ENCODE data around the gene CERKL. TPM values are rescaled to one million over a fixed set of nuclear protein-coding genes. Genes with fewer than 3 reads are reported as not detected.
A peak's percentile ranks its signal among the peaks of the same experiment; 100 is the strongest.

The CERKL gene
- total RNA-seq, 4 donors from 2014 or later: not detected

- H3K4me3 ChIP-seq (ENCODE audit: low read depth, poor library complexity, severe bottlenecking): no peak overlapping the region
- 15% methylated on average over 18 of the region's 18 CpGs for WGBS, 2 donors
- intact Hi-C loops (cut with DNase I; ENCODE audit: low total_unique reads): no loop called here
- no peak for DNase-seq (ENCODE audit: low spot score in 2 of 2)
- TF ChIP-seq CTCF (IDR thresholded peaks at IDR 0.05) (no peak), POLR2A (IDR thresholded peaks at IDR 0.05) (no peak)
Measured at GRCh38 chr2:181678861-181679543, 22.1 kb upstream of the CERKL start.

- WGBS, 2 donors: 12 to 15% methylated on average over 41 of the region's 41 CpGs
- H3K4me3 ChIP-seq (ENCODE audit: low read depth, poor library complexity, severe bottlenecking): no peak overlapping the region
- intact Hi-C loops (cut with DNase I; ENCODE audit: low total_unique reads): no loop called here
- peak in 1 of 2 donors; percentile 30 for DNase-seq (ENCODE audit: low spot score in 2 of 2)
- TF ChIP-seq CTCF (IDR thresholded peaks at IDR 0.05): no peak
- TF ChIP-seq POLR2A (IDR thresholded peaks at IDR 0.05): no peak
Measured at GRCh38 chr2:181677912-181678586, 21.1 kb upstream of the CERKL start.

- no peak for TF ChIP-seq CTCF (IDR thresholded peaks at IDR 0.05)
- no peak for TF ChIP-seq POLR2A (IDR thresholded peaks at IDR 0.05)
- H3K4me3 ChIP-seq (ENCODE audit: low read depth, poor library complexity, severe bottlenecking): no peak overlapping the region
- no peak for DNase-seq (ENCODE audit: low spot score in 2 of 2)
- WGBS, 2 donors: 27 to 28% methylated on average over 4 of the region's 4 CpGs
- intact Hi-C loops (cut with DNase I; ENCODE audit: low total_unique reads): no loop called here
Measured at GRCh38 chr2:181675254-181675653, 18.3 kb upstream of the CERKL start.

- DNase-seq (ENCODE audit: low spot score in 2 of 2): no peak
- no peak for TF ChIP-seq POLR2A (IDR thresholded peaks at IDR 0.05)
- no peak for TF ChIP-seq CTCF (IDR thresholded peaks at IDR 0.05)
- intact Hi-C loops (cut with DNase I; ENCODE audit: low total_unique reads): no loop called here
- no peak overlapping the region for H3K4me3 ChIP-seq (ENCODE audit: low read depth, poor library complexity, severe bottlenecking)
Measured at GRCh38 chr2:181674461-181674860, 17.6 kb upstream of the CERKL start.

GRCh38 chr2:181673173-181673572 lies 16.3 kb upstream of the CERKL start:
- intact Hi-C loops (cut with DNase I; ENCODE audit: low total_unique reads): no loop called here
- H3K4me3 ChIP-seq (ENCODE audit: low read depth, poor library complexity, severe bottlenecking): no peak overlapping the region
- DNase-seq (ENCODE audit: low spot score in 2 of 2): no peak
- 45 to 66% methylated on average over 2 of the region's 2 CpGs for WGBS, 2 donors
- no peak for TF ChIP-seq POLR2A (IDR thresholded peaks at IDR 0.05)
- no peak for TF ChIP-seq CTCF (IDR thresholded peaks at IDR 0.05)
